H9 (cell line): ENCODE results near the gene DKKL1. TPM values are rescaled to one million over a fixed set of nuclear protein-coding genes. Genes with fewer than 3 reads are reported as not detected.

Experiments
- DNase-seq: peaks from one replicate; pipeline ENCODE4 v3.0.0-alpha.2; 2017
- H2AFZ ChIP-seq: one replicate; pipeline ENCODE4 v1.6.1; 2013; ENCODE audit warnings: mild to moderate bottlenecking, low read length, control low read depth, moderate library complexity
- H2AK5ac ChIP-seq: 2 replicates; pipeline ENCODE4 v1.6.1; 2013; ENCODE audit warnings: low read length, control low read depth, mixed read lengths; ENCODE audit not compliant: insufficient read length
- H2BK120ac ChIP-seq: one replicate; pipeline ENCODE4 v1.6.1; 2013; ENCODE audit warnings: low read depth, mild to moderate bottlenecking, low read length, control low read depth, inconsistent platforms; ENCODE audit not compliant: poor library complexity, severe bottlenecking
- H2BK12ac ChIP-seq: 2 replicates; pipeline ENCODE4 v1.6.1; 2013; ENCODE audit warnings: low read length, control low read depth, mixed read lengths, low read depth; ENCODE audit not compliant: insufficient read length
- H2BK15ac ChIP-seq: 2 replicates; pipeline ENCODE4 v1.6.1; 2013; ENCODE audit warnings: low read depth, low read length, control low read depth
- H2BK20ac ChIP-seq: one replicate; pipeline ENCODE4 v1.6.1; 2013; ENCODE audit warnings: low read depth, mild to moderate bottlenecking, low read length, control low read depth, inconsistent platforms; ENCODE audit not compliant: poor library complexity, severe bottlenecking
- H2BK5ac ChIP-seq: 2 replicates; pipeline ENCODE4 v1.6.1; 2013; ENCODE audit warnings: low read length, control low read depth, mixed read lengths; ENCODE audit not compliant: insufficient read length
- H3K14ac ChIP-seq: 2 replicates; pipeline ENCODE4 v1.6.1; 2013; ENCODE audit warnings: low read length, control low read depth; ENCODE audit not compliant: insufficient read depth
- H3K18ac ChIP-seq: 2 replicates; pipeline ENCODE4 v1.6.1; 2013; ENCODE audit warnings: low read depth, mild to moderate bottlenecking, mixed read lengths, low read length, control low read depth; ENCODE audit not compliant: insufficient read length
- H3K23ac ChIP-seq: 2 replicates; pipeline ENCODE4 v1.6.1; 2013; ENCODE audit warnings: low read length, control low read depth, mixed read lengths, low read depth; ENCODE audit not compliant: insufficient read length
- H3K23me2 ChIP-seq: 2 replicates; pipeline ENCODE4 v1.6.1; 2013; ENCODE audit warnings: low read depth, mild to moderate bottlenecking, mixed read lengths, low read length, control low read depth; ENCODE audit not compliant: insufficient read length, poor library complexity, severe bottlenecking
- H3K27ac ChIP-seq: 2 replicates; pipeline ENCODE4 v1.5.1; 2013; ENCODE audit warnings: low read length, control low read depth, mixed read lengths, low read depth; ENCODE audit not compliant: insufficient read length
- H3K27me3 ChIP-seq: 2 replicates; pipeline ENCODE4 v1.6.1; 2013; ENCODE audit warnings: low read length, control low read depth, inconsistent platforms; ENCODE audit not compliant: insufficient read depth
- H3K4ac ChIP-seq: 2 replicates; pipeline ENCODE4 v1.6.1; 2013; ENCODE audit warnings: low read depth, mild to moderate bottlenecking, control low read depth, inconsistent platforms, low read length, moderate library complexity
- H3K4me1 ChIP-seq: 2 replicates; pipeline ENCODE4 v1.6.1; 2013; ENCODE audit warnings: low read length, control low read depth, inconsistent platforms; ENCODE audit not compliant: insufficient read depth
- H3K4me2 ChIP-seq: 2 replicates; pipeline ENCODE4 v1.6.1; 2013; ENCODE audit warnings: low read length, control low read depth, mixed read lengths; ENCODE audit not compliant: insufficient read length, insufficient read depth
- H3K56ac ChIP-seq: 2 replicates; pipeline ENCODE4 v1.6.1; 2013; ENCODE audit warnings: low read depth, mild to moderate bottlenecking, mixed read lengths, low read length, control low read depth; ENCODE audit not compliant: insufficient read length
- H3K79me1 ChIP-seq: 2 replicates; pipeline ENCODE4 v1.6.1; 2013; ENCODE audit warnings: low read depth, mild to moderate bottlenecking, moderate library complexity, low read length, control low read depth, inconsistent platforms; ENCODE audit not compliant: insufficient read depth, poor library complexity, severe bottlenecking
- H3K79me2 ChIP-seq: 2 replicates; pipeline ENCODE4 v1.6.1; 2013; ENCODE audit warnings: low read length, control low read depth, inconsistent platforms; ENCODE audit not compliant: insufficient read depth
- H3K9ac ChIP-seq: 2 replicates; pipeline ENCODE4 v1.6.1; 2013; ENCODE audit warnings: low read length, control low read depth, mixed read lengths; ENCODE audit not compliant: insufficient read length; ENCODE audit errors: extremely low read depth
- H3K9me3 ChIP-seq: one replicate; pipeline ENCODE4 v1.6.1; 2013; ENCODE audit warnings: low read depth, low read length, inconsistent platforms; ENCODE audit not compliant: control insufficient read depth
- H3T11ph ChIP-seq: one replicate; pipeline ENCODE4 v1.6.1; 2013; ENCODE audit warnings: mild to moderate bottlenecking, low read length, control low read depth, inconsistent platforms
- H4K20me1 ChIP-seq: one replicate; pipeline ENCODE4 v1.6.1; 2013; ENCODE audit not compliant: control insufficient read depth, insufficient read length, insufficient read depth
- H4K5ac ChIP-seq: 2 replicates; pipeline ENCODE4 v1.6.1; 2013; ENCODE audit warnings: low read depth, mild to moderate bottlenecking, mixed read lengths, low read length, control low read depth; ENCODE audit not compliant: insufficient read length
- H4K8ac ChIP-seq: replicated peaks from 2 replicates; pipeline ENCODE4 v1.6.1; 2013; ENCODE audit warnings: low read length, control low read depth, mixed read lengths, low read depth; ENCODE audit not compliant: insufficient read length
- H4K91ac ChIP-seq: 2 replicates; pipeline ENCODE4 v1.6.1; 2013; ENCODE audit warnings: low read depth, mild to moderate bottlenecking, moderate library complexity, mixed read lengths, low read length, control low read depth; ENCODE audit not compliant: insufficient read length
- H3K27ac Mint-ChIP-seq, 3 experiments: 2 replicates in 2 of 3; 3 replicates in 1 of 3; pipeline ENCODE4 v1.8.0; 2020 to 2021; ENCODE audit warnings: mixed read lengths in 3 of 3, mild to moderate bottlenecking in 1 of 3, moderate library complexity in 1 of 3
- H3K27me3 Mint-ChIP-seq: 2 replicates; pipeline ENCODE4 v1.8.0; 2021; ENCODE audit warnings: low read depth, mild to moderate bottlenecking, moderate library complexity, mixed read lengths
- H3K36me3 Mint-ChIP-seq, 3 experiments: 2 replicates in 2 of 3; 3 replicates in 1 of 3; pipeline ENCODE4 v1.8.0; 2020 to 2021; ENCODE audit warnings: low read depth in 3 of 3, mixed read lengths in 3 of 3; ENCODE audit not compliant: insufficient read depth in 1 of 3
- H3K4me1 Mint-ChIP-seq, 2 experiments: 2 replicates each; pipeline ENCODE4 v1.8.0; 2020; ENCODE audit warnings: mixed read lengths in 2 of 2
- H3K4me3 Mint-ChIP-seq, 2 experiments: 2 replicates in 1 of 2; 3 replicates in 1 of 2; pipeline ENCODE4 v1.8.0; 2020 to 2021; ENCODE audit warnings: mild to moderate bottlenecking in 2 of 2, mixed read lengths in 2 of 2, moderate library complexity in 1 of 2
- H3K9me3 Mint-ChIP-seq, 2 experiments: 2 replicates in 1 of 2; 3 replicates in 1 of 2; pipeline ENCODE4 v1.8.0; 2020; ENCODE audit warnings: mild to moderate bottlenecking in 2 of 2, mixed read lengths in 2 of 2, moderate library complexity in 1 of 2
- WGBS: extraction: QIAGEN DNeasy Blood & Tissue Kit; methylation state at CpG from one replicate; pipeline ENCODE4 v1.1.7; 2013; ENCODE audit warnings: missing lambda C conversion rate, low lambda C conversion rate, mixed read lengths; ENCODE audit not compliant: insufficient read length; ENCODE audit errors: extremely low coverage; 5-methylcytosine and 5-hydroxymethylcytosine counted together
- total RNA-seq: library from RNA; stranded (reverse); gene quantifications from 2 replicates; pipeline ENCODE4 v1.2.1, GENCODE V29; 2021
- TF ChIP-seq, protein P1 (sequence below): fragments of 200-600 bp; sonication (generic); conservative IDR thresholded peaks from 3 replicates; pipeline ENCODE4 v1.8.0; 2021; ENCODE audit warnings: antibody characterized with exemption, mild to moderate bottlenecking

DKKL1 gene
- total RNA-seq, 1 experiment from 2014 or later, result 3.5 TPM

- Histone ChIP-seq H3K79me1 (peaks cover 6% of the 10 kb centered on the region), H4K20me1 (no peaks in the 10 kb centered on the region), H3K4me1 (no peaks in the 10 kb centered on the region), H3K9ac (no peak overlapping the region), H4K8ac (no peak overlapping the region), H3K79me2 (peaks cover 6% of the 10 kb centered on the region; the same call in 1 of the 2 replicates), H3T11ph (no peak overlapping the region), H3K23ac (no peak overlapping the region), H4K91ac (no peak overlapping the region), H3K18ac (no peak overlapping the region), H2AK5ac (no peak overlapping the region), H2BK120ac (no peak overlapping the region), H3K14ac (no peak overlapping the region), H3K4me2 (no peak overlapping the region), H2BK12ac (no peak overlapping the region), H2BK15ac (no peak overlapping the region), H3K27ac (no peak overlapping the region), H3K56ac (no peak overlapping the region), H4K5ac (no peak overlapping the region), H3K4ac (no peak overlapping the region), H2BK20ac (no peak overlapping the region), H3K27me3 (no peaks in the 10 kb centered on the region), H3K23me2 (no peaks in the 10 kb centered on the region), H2AFZ (no peak overlapping the region), H2BK5ac (no peak overlapping the region), H3K9me3 (no peaks in the 10 kb centered on the region)
- no CpG with 5 or more reads among the region's 7 CpGs for WGBS
- H3K36me3 Mint-ChIP-seq, result peaks cover 67 to 84% (median 78%) of the 10 kb centered on the region in 3 experiments; a peak in 6 of 7 replicates
- peaks cover 4 to 27% of the 10 kb centered on the region in 2 experiments for H3K4me1 Mint-ChIP-seq
- TF ChIP-seq, protein P1, sequence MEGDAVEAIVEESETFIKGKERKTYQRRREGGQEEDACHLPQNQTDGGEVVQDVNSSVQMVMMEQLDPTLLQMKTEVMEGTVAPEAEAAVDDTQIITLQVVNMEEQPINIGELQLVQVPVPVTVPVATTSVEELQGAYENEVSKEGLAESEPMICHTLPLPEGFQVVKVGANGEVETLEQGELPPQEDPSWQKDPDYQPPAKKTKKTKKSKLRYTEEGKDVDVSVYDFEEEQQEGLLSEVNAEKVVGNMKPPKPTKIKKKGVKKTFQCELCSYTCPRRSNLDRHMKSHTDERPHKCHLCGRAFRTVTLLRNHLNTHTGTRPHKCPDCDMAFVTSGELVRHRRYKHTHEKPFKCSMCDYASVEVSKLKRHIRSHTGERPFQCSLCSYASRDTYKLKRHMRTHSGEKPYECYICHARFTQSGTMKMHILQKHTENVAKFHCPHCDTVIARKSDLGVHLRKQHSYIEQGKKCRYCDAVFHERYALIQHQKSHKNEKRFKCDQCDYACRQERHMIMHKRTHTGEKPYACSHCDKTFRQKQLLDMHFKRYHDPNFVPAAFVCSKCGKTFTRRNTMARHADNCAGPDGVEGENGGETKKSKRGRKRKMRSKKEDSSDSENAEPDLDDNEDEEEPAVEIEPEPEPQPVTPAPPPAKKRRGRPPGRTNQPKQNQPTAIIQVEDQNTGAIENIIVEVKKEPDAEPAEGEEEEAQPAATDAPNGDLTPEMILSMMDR, result no peak
- no peaks in the 10 kb centered on the region for H3K9me3 Mint-ChIP-seq
- no peak for DNase-seq
- no peak overlapping the region for H3K4me3 Mint-ChIP-seq
- H3K27ac Mint-ChIP-seq, result peak overlapping the region in 2 of 3 experiments; percentile 30 to 52; a peak in 4 of 7 replicates
- no peaks in the 10 kb centered on the region for H3K27me3 Mint-ChIP-seq
Observed at GRCh38 chr19:49356382-49356781, 7.3 kb upstream of the DKKL1 start.
